Activated CD4-positive, alpha-beta T cell treated with anti-CD3 and anti-CD28 coated beads for 1 hour (primary cell): ENCODE results near the gene B3GNT9.

ENCODE experiments used
- DNase-seq: peaks from one replicate; pipeline ENCODE4 v3.0.0-alpha.2; 2020

The B3GNT9 gene

GRCh38 chr16:67184995-67185650 lies 34.3 kb upstream of the B3GNT9 start:
- DNase-seq: peak; percentile 66

DNA sequence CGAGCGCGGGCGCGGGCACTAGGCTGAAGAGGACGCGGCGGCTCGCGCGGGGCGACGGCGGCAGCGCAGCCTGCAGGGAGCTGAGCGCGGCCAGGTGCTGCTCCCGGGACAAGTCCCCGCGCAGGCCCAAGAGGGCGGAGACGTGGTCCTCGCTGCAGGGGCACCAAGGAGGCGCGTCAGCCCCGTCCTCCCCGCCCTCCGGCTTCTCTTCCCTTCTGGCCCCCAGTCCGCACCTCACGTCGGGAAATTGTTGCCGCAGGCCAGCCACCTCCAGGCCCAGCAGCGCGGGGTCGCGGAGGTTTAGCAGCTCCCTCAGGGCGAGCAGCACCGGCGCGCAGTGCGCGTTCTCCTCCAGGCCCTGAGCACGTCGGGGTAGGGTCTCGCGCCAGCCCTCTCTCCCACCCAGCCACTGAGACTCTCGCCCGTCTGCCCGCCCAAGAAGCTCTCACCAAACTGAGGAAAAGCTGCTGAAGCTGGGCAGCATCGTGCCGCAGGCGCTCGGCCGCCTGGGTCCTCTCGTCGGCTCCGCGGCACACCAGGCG lies 33.7 kb upstream of the B3GNT9 start:
- DNase-seq: no peak

DNA sequence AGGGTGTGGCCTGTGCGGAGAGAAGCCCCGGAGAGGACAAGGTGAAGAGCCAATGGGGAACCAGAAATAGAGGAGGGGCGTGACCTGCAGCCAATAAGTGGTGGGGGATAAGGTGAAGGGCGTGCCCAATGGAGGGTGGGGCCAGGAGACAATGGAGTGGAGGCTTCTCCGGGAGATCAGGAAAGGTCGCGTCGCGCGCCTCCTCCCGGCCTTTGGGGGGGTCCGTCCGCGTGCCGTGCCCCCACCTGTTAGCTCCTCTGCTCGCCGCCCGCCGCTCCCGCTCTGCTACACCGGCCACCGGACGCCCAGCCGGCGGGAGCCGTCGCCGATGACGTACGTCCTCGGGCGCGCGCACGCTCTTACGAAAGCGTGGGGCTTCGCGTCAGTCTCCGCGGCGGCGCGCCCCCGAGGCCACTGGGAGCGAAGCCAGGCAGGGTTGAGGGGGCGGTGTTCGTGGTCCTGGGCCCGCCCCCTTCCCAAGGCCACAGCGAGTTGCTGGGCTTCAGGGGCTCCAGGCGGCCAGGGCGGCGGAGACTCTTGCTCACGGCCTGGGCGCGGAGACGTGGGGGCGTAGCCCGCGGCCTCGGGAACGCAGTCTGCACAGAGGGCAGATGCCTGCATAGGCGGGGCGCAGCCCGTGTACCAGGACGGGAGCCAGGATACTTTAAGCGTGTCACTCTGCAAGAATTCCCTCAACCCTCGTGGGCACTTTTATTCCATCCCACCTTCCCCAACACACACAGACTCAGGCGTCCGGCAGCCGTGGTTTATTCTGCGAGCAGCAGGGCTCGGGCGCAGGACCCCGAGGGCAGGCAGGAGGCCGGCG lies 33.0 kb upstream of the B3GNT9 start, which contains the start of gene MATCAP1:
TSS of gene MATCAP1 (minus strand) at position 337 of the 826 bp plus-strand sequence. CDS start 3,353 bp downstream, outside the sequence.
- peak; percentile 86 for DNase-seq

- DNase-seq: no peak
Measured at GRCh38 chr16:67183284-67183626, 32.5 kb upstream of the B3GNT9 start.

DNA sequence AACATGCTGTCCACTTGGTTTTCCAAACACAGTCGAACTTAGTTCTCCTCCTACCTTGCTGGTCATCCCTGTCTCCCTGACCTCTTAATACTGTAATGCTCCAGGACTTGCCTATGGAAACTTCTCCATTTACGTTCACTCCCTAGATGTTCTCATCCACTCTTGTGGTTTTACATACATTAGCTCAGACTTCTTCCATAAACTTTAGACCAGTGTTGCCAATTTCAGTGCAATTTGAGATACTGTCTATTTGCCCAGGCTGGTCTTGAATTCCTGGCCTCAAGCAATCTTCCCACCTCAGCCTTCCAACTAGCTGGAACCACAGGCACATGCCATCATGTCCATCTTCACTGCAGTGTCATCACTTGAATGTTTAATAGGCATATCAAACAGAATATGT lies 31.5 kb upstream of the B3GNT9 start:
- DNase-seq: no peak

DNA sequence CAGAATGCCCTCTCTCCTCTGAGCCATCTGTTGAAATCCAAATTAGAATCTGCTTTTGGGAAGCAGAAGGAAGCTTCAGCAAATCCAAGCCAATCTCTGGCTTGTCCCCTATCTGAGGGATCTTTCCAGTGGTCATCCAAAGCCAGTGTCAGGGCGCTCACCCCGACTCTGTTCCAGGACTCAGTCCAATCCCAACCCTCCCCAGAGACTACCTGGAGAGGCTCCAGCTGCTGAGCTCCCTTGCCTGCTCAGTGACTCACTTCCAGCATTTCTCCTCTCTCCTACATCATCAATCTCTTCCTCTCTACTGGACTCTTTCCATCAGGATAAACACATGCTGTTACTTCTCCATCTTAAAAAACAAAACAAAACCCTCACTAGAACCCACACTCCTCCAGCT lies 30.5 kb upstream of the B3GNT9 start:
- DNase-seq: no peak

- DNase-seq: no peak
Measured at GRCh38 chr16:67180166-67180565, 29.4 kb upstream of the B3GNT9 start.

DNA sequence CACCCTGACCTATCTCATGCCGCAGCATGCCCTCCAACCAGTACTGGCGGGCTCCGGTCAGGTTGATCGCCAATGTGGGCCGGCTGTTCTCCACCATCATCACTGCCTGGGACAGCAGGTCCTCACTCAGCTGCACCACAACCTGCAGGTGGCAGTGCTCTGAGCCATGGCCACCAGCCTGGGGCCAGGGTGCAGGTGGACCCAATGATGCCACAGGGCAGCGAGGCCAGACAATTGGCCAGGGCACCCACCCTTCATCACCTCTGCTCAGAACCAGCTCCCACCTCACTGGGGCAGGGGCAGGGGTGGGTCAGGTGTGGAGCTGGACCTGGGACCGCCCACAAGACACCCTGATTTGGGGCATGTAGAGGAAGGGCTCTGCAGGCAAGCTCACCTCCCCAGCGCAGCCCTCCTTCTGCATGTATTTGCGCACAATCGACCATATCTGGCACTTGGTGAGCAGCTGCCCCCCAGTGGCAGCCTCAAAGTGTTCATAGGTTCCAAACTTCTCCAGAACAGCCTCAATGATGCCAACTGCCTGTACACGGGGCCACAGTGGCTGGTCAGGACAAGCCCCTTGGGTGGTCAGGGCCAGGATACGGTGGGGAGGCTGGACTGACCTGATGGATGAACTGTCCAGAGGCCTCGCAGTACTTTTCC lies 28.8 kb upstream of the B3GNT9 start:
- DNase-seq: no peak

DNA sequence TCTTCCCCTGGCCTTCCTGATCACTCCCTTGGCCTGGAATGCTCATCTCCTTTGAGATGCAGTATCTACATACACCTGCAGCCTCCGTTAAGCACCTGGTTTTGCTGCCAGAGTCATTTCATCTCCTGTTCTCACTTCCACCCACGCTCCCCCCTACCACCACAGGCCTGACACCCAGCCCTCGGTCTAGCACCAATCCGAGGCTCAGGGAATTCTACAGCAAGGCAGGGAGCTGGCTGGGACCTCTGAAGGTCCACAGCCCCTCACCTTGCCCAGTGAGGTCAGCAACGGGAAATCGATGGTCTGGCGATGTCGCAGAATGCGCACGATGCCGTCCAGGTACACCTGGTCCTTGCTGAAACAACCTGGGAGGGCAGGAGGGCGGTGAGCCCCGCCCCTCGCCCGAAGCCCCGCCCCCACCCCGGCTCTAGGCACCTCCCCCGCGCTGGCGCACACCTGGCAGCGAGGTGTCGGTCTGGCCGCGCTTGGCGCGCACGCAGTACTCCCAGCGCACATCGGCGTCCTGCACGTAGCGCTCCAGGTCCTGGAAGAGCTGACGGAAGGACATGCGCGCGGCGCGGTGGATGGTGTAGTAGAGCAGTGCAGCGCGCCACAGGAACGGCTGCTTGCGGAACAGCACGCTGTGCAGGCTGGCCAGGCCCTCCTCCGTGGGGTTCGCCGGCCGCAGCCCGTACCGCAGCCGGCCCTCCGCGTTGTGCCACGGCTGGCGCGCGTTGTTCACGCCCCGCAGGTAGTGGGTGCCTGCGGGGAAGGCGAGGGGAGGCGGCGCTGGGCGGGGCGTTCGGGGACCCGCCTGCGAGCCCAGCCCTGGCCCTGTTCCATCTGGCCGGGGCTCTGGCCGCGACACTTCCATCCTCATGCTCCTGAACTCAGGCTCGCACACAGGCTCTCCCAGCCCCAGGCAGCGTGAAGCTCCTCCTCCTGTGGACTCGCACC lies 27.2 kb upstream of the B3GNT9 start:
- no peak for DNase-seq

DNA sequence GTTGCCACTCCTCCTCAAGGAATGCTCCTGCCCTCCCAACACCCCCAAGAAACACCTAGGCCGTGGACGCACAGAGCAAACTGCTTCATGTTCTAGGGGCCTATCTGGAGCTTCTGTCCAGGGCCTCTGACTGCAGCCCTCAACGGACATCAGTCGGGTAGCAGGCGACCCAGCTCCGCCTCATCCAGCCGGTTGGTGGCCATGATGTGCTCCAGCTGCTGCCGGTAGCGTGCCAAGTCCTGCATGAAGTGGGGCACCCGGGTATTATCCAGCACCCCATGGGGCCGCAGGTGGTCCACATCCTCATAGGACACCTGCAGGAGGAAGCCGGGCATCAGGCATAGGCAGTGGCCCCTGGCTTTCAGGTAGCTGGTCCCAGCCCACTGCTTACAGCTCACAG lies 25.9 kb upstream of the B3GNT9 start:
- no peak for DNase-seq

- no peak for DNase-seq
Measured at GRCh38 chr16:67174706-67175231, 24.0 kb upstream of the B3GNT9 start.

- DNase-seq: peak; percentile 49
Measured at GRCh38 chr16:67173808-67174705, 23.3 kb upstream of the B3GNT9 start.

- DNase-seq: no peak
Measured at GRCh38 chr16:67173323-67173722, 22.5 kb upstream of the B3GNT9 start.

DNA sequence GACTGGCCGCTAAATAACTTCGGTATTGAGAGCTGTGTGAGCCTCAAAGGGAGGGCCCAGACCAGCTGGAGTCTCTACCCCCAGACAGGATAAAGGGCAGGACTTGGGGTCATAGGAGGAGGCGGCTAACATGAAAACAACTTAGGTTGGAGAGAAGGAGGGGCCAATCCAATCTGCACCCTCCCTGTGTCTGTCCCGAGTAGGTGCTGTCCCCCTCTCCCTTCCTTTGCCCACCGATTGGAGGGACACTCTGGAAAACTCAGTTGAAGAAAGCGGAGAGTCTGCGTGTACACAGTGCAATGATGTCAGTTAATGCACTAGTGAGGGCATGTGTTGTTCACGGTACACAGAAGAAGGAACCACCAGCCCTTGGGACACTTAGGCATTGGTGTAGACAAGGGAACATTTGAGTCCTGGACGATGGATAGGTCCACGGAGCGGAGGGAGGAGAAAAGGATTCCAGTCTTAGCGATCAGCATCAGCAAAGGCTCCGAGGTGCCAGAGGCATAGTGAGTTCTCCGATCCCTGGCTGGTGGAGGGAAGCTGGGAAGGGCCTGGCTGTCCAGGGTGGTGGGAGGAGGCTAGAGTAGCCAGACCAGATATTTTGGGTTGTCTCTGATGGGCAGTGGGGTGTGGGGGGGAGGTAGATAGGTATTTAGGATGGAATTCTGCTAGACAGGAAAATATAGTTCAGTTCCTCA lies 20.3 kb upstream of the B3GNT9 start:
- DNase-seq: no peak

DNA sequence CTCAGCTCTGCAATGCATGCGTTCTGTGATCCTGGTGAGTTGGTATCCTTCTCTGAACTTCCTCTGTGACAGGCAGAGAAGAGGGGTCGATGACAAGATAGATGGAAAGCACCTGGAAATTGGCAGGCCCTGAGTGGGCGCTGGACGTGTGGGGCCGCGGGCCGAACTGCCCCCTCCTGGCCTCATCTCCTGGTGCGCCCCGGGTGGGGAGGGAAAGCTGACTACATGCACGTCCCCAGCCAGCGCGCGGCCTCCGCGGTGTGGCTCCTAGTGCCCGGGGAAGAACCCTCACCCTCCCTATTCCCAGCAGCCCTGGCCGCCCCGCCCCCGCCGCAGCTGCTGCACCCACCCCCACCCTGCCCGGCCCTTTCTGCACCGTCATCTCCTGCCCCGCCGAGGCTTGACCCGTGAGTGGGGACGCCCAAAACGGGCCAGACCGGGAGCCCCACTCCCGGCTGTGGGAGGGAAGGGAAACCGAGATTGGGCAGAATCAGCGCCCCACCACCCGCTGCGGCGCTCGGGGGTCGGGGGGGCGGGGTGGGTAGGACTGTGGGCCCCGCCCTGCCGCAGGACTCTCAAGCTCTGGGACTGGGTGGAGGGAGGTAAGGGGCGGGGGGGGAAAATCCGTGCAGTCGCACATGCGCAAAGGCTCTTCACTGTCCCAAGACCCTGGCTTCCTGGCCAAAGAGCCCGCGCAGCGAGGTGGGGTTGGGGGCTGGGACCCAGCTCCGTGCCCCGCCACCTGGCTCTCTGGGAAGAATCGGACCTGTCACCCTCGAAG lies 19.6 kb upstream of the B3GNT9 start, which contains the start of gene NOL3:
TSS of gene NOL3 (plus strand) at position 371 of the 781 bp plus-strand sequence.
- no peak for DNase-seq

DNA sequence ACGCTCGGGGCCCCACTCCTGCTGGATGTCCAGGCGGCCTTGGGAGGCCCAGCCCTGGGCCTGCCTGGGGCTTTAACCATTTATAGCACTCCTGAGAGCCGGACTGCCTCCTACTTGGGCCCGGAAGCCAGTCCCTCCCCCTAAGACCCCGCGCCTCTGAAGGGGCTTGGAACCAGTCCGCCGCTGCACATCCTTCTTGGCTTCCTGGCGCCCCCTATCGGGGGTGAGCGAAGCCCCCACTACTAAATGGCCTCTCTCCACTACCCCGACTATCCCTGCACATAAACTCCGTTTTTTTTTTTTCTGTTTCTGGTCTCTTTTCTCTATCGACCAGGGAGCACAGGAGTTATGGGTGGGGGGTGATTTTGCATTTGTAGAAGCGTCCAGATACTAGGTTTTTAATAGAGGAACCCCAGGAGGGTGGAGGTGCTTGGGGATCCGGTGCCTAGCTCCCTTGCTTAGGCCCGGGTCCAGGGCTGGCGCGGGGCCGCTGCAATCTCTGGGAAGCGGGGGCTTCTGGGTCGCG lies 18.9 kb upstream of the B3GNT9 start:
- DNase-seq: no peak

- DNase-seq: no peak
Measured at GRCh38 chr16:67169011-67169451, 18.2 kb upstream of the B3GNT9 start.

DNA sequence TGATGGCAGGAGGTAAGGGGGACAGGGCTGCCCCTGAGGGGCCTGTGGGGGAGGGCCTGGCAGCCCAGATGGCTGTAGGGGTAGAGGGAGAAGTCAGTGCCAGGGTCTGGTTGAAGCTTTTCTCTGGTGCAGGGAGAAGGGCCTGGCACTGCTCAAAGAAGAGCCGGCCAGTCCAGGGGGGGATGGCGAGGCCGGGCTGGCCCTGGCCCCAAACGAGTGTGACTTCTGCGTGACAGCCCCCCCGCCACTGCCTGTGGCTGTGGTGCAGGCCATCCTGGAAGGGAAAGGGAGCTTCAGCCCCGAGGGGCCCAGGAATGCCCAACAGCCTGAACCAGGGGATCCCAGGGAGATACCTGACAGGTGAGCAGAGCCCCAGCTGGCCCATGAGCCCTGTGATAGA lies 16.8 kb upstream of the B3GNT9 start:
- no peak for DNase-seq

- no peak for DNase-seq
Measured at GRCh38 chr16:67166598-67167168, 15.9 kb upstream of the B3GNT9 start.
